HepG2 (cell line): Measurements from ENCODE around the gene FBN2. TPM values are rescaled to one million over a fixed set of nuclear protein-coding genes. Genes with fewer than 3 reads are reported as not detected.

Experiments
- ATAC-seq: fragments of 200-7000 bp; cut with Tn5 transposase; 3 replicates; pipeline ENCODE4 v1.9.1; 2020; ENCODE audit warnings: mild to moderate bottlenecking, moderate library complexity
- BruUV-seq: library from RNA; stranded (reverse); fragments of 400-500 nt; replicated peaks from 2 replicates; lab custom pipeline; 2021; lab: Mats Ljungman, UMichigan
- CTCF ChIA-PET: fragments of 300-600 bp; formaldehyde crosslinking; extraction: SDS; loops from one replicate; lab custom pipeline; 2021; ENCODE audit warnings: low total read pairs, inconsistent platforms, low intra/inter-chr PET ratio; lab: Yijun Ruan, JAX
- POLR2A ChIA-PET: fragments of 350-600 bp; sonication (Branson Sonifier 250); formaldehyde crosslinking; loops from one replicate; lab custom pipeline; 2020; ENCODE audit warnings: antibody characterized with exemption, inconsistent platforms; lab: Yijun Ruan, JAX
- DNase-seq: peaks from one replicate; pipeline ENCODE4 v3.0.0-alpha.2; 2015; ENCODE audit warnings: low spot score
- FAIRE-seq: peaks from 3 replicates; lab custom pipeline; 2011; peaks lifted over from hg19 to GRCh38; lab: Jason Lieb, UNC
- H2AFZ ChIP-seq: one replicate; pipeline ENCODE4 v1.6.1; 2011; ENCODE audit warnings: low read length, inconsistent platforms
- H3K27ac ChIP-seq: fragments of 300-600 bp; 3 replicates; pipeline ENCODE4 v1.8.0; 2011; ENCODE audit warnings: mixed run types, mild to moderate bottlenecking, mixed read lengths, low read length, inconsistent platforms; ENCODE audit not compliant: insufficient read depth; ENCODE audit errors: extremely low read length
- H3K27me3 ChIP-seq, 2 experiments: fragments of 200-600 bp in 1 of 2; 2 replicates in 1 of 2; 3 replicates in 1 of 2; pipeline versions ENCODE4 v1.6.0 to v1.8.0; 2011; ENCODE audit warnings: low read length in 2 of 2, mild to moderate bottlenecking in 2 of 2, moderate library complexity in 2 of 2, inconsistent platforms in 1 of 2; ENCODE audit not compliant: insufficient read depth in 2 of 2, control insufficient read depth in 1 of 2
- H3K36me3 ChIP-seq, 2 experiments: fragments of 200-600 bp in 1 of 2; replicated peaks in 1 of 2; 2 replicates in 1 of 2; 3 replicates in 1 of 2; pipeline versions ENCODE4 v1.5.1 to v1.8.0; 2011; ENCODE audit warnings: low read length in 2 of 2, inconsistent platforms in 1 of 2; ENCODE audit not compliant: insufficient read depth in 2 of 2, control insufficient read depth in 1 of 2
- H3K4me1 ChIP-seq: 2 replicates; pipeline ENCODE4 v1.5.1; 2012; ENCODE audit warnings: low read length, inconsistent platforms; ENCODE audit not compliant: insufficient read depth
- H3K4me2 ChIP-seq: 2 replicates; pipeline ENCODE4 v1.6.0; 2011; ENCODE audit warnings: low read depth, low read length, inconsistent platforms
- H3K4me3 ChIP-seq, 3 experiments: fragments of 200-600 bp in 1 of 3; sonication (generic), shearing (Covaris generic) in 1 of 3; replicated peaks in 1 of 3; 2 replicates each; pipeline ENCODE4 v1.5.1; 2011 to 2016; ENCODE audit warnings: low read length in 3 of 3, inconsistent platforms in 2 of 3, low read depth in 2 of 3, mild to moderate bottlenecking in 2 of 3, control low read depth in 1 of 3, mixed read lengths in 1 of 3; ENCODE audit not compliant: insufficient read depth in 1 of 3
- H3K79me2 ChIP-seq: one replicate; pipeline ENCODE4 v1.6.1; 2011; ENCODE audit warnings: low read length, inconsistent platforms; ENCODE audit not compliant: insufficient read depth
- H3K9ac ChIP-seq: 2 replicates; pipeline ENCODE4 v1.6.0; 2011; ENCODE audit warnings: mild to moderate bottlenecking, low read depth, low read length, inconsistent platforms; ENCODE audit not compliant: insufficient read depth
- H3K9me3 ChIP-seq: 2 replicates; pipeline ENCODE4 v1.5.1; 2012; ENCODE audit warnings: mild to moderate bottlenecking, low read length
- H4K20me1 ChIP-seq: 2 replicates; pipeline ENCODE4 v1.6.0; 2011; ENCODE audit warnings: inconsistent platforms, mild to moderate bottlenecking, low read length, moderate library complexity; ENCODE audit not compliant: insufficient read depth
- CEBPG ChIP-seq: IDR thresholded peaks from 2 replicates; pipeline ENCODE4 v1.6.1; 2016
- HMGA1 ChIP-seq: sonication (generic); formaldehyde crosslinking; conservative IDR thresholded peaks from 2 replicates; pipeline ENCODE4 v1.4.0; 2020; ENCODE audit warnings: missing genetic modification reagents
- TOPORS ChIP-seq: sonication (generic); formaldehyde crosslinking; IDR thresholded peaks from 2 replicates; pipeline ENCODE4 v1.8.0; 2023; ENCODE audit warnings: mild to moderate bottlenecking, missing genetic modification reagents
- TRIM22 ChIP-seq: fragments of 450-650 bp; IDR thresholded peaks from 2 replicates; pipeline ENCODE4 v1.6.1; 2017
- ZBTB43 ChIP-seq: sonication (generic); formaldehyde crosslinking; conservative IDR thresholded peaks from 2 replicates; pipeline ENCODE4 v1.4.0; 2020; ENCODE audit warnings: missing genetic modification reagents
- ZNF180 ChIP-seq: sonication (generic); formaldehyde crosslinking; IDR thresholded peaks from 2 replicates; pipeline ENCODE4 v1.4.0; 2020; ENCODE audit warnings: low read depth, missing genetic modification reagents, borderline replicate concordance
- ZNF276 ChIP-seq: sonication (generic); formaldehyde crosslinking; IDR thresholded peaks from 2 replicates; pipeline ENCODE4 v1.4.0; 2020; ENCODE audit warnings: mild to moderate bottlenecking, low read depth, missing genetic modification reagents
- ZNF333 ChIP-seq: sonication (generic); formaldehyde crosslinking; IDR thresholded peaks from 2 replicates; pipeline ENCODE4 v1.4.0; 2020; ENCODE audit warnings: mild to moderate bottlenecking, missing genetic modification reagents, borderline replicate concordance
- WGBS: methylation state at CpG from one replicate; pipeline ENCODE4 v1.1.6; 2017; ENCODE audit warnings: low lambda C conversion rate; 5-methylcytosine and 5-hydroxymethylcytosine counted together
- in situ Hi-C: cut with HindIII; loops from 2 replicates; pipeline ENCODE4 v1.10.0; 2017; ENCODE audit warnings: low pct_unique_long_range_greater_than_20kb; ENCODE audit not compliant: extremely low pct_ligation_motif_present
- intact Hi-C: fragments of 100-400 bp; cut with micrococcal nuclease; formaldehyde crosslinking; loops from one replicate; pipeline ENCODE4 v1.10.0; 2022; ENCODE audit not compliant: unreplicated experiment
- polyA plus RNA-seq, 8 experiments: library from polyadenylated mRNA; depleted of rRNA in 3 of 8; stranded (reverse) in 7 of 8; unstranded in 1 of 8; fragments of >200 nt; fragmentation: Illumina TruSeq in 4 of 8; extraction: Trizol in 4 of 8; gene quantifications; 2 replicates each; pipeline versions ENCODE4 v1.2.1 to v1.2.3, GENCODE V29; 2011 to 2016; ENCODE audit warnings: low read depth in 4 of 8, missing spikeins in 1 of 8, mixed read lengths in 1 of 8; ENCODE audit not compliant: insufficient read depth in 1 of 8
- total RNA-seq, 5 experiments: library from RNA; depleted of rRNA; stranded (reverse); fragments of >200 nt; fragmentation: Illumina TruSeq; extraction: Trizol; gene quantifications; 2 replicates each; pipeline ENCODE4 v1.2.3, GENCODE V29; 2016; ENCODE audit warnings: low read depth in 1 of 5
- TF ChIP-seq, protein P1 (sequence below): sonication (generic); formaldehyde crosslinking; IDR thresholded peaks from 2 replicates; pipeline ENCODE4 v1.4.0; 2020; ENCODE audit warnings: low read depth, missing genetic modification reagents

The FBN2 gene
- total and polyA plus RNA-seq, 2 of the 13 experiments (the other 11 are each of a cell fraction or from before 2014, with no cell fraction given) = not detected

DNA sequence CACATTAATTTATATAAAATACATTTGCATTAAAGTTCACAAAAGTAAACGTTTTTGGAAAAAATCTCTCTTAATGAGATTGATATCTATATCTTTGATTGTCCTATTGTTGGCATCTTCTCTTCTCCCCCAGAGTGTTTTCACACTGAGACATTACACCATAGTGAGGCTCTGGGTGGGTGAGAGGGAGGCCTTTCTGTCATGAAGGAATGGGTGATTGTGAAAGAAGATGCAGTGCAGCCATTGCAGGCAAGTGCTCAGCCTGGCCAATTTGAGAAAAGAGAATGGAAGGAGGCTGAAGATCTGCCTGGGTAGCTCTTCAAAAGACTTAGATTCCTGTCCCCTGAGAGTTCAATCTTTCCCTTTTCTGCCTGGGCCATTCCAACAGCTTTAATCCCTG lies 313.7 kb downstream of the FBN2 start:
- POLR2A ChIA-PET = no interaction called here
- Histone ChIP-seq H3K4me1 (no peaks in the 10 kb centered on the region), H4K20me1 (no peaks in the 10 kb centered on the region), H3K9me3 (no peaks in the 10 kb centered on the region), H3K36me3 (no peaks in the 10 kb centered on the region), H3K27me3 (no peaks in the 10 kb centered on the region), H2AFZ (no peak overlapping the region), H3K9ac (no peak overlapping the region), H3K4me3 (no peak overlapping the region), H3K4me2 (no peak overlapping the region), H3K79me2 (no peaks in the 10 kb centered on the region), H3K27ac (no peak overlapping the region)
- TF ChIP-seq, protein P1, sequence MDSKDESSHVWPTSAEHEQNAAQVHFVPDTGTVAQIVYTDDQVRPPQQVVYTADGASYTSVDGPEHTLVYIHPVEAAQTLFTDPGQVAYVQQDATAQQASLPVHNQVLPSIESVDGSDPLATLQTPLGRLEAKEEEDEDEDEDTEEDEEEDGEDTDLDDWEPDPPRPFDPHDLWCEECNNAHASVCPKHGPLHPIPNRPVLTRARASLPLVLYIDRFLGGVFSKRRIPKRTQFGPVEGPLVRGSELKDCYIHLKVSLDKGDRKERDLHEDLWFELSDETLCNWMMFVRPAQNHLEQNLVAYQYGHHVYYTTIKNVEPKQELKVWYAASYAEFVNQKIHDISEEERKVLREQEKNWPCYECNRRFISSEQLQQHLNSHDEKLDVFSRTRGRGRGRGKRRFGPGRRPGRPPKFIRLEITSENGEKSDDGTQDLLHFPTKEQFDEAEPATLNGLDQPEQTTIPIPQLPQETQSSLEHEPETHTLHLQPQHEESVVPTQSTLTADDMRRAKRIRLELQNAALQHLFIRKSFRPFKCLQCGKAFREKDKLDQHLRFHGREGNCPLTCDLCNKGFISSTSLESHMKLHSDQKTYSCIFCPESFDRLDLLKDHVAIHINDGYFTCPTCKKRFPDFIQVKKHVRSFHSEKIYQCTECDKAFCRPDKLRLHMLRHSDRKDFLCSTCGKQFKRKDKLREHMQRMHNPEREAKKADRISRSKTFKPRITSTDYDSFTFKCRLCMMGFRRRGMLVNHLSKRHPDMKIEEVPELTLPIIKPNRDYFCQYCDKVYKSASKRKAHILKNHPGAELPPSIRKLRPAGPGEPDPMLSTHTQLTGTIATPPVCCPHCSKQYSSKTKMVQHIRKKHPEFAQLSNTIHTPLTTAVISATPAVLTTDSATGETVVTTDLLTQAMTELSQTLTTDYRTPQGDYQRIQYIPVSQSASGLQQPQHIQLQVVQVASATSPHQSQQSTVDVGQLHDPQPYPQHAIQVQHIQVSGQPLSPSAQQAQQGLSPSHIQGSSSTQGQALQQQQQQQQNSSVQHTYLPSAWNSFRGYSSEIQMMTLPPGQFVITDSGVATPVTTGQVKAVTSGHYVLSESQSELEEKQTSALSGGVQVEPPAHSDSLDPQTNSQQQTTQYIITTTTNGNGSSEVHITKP (CRISPR knock-in tag) = no peak
- TF ChIP-seq CEBPG (CRISPR knock-in tag) (no peak), TRIM22 (no peak), ZNF276 (CRISPR knock-in tag) (no peak), TOPORS (no peak), ZBTB43 (no peak), ZNF180 (CRISPR knock-in tag) (no peak), ZNF333 (CRISPR knock-in tag) (no peak), HMGA1 (CRISPR knock-in tag) (no peak)
- DNase-seq = no peak
- intact Hi-C loops = no loop called here
- CTCF ChIA-PET = no interaction called here
- ATAC-seq = no peak
- no peak for FAIRE-seq
- WGBS = 4% methylated on average over 1 of the region's 1 CpG
- in situ Hi-C loops = loop anchor here (25.0 kb wide), 2 partner anchors 613 to 888 kb away; no protein-coding TSS in a partner anchor
- no TSS peak for BruUV-seq
